HepG2 (cell line): ENCODE results near the gene FGF21. TPM values are rescaled to one million over a fixed set of nuclear protein-coding genes. Genes with fewer than 3 reads are reported as not detected.
A peak's percentile ranks its signal among the peaks of the same experiment; 100 is the strongest.

Experiments
- ADNP ChIP-seq: sonication (generic); formaldehyde crosslinking; IDR thresholded peaks from 2 replicates; pipeline ENCODE4 v1.4.0; 2020; ENCODE audit warnings: missing genetic modification reagents
- FOSL1 ChIP-seq: sonication (generic); formaldehyde crosslinking; IDR thresholded peaks from 2 replicates; pipeline ENCODE4 v1.9.0; 2021; ENCODE audit warnings: missing genetic modification reagents, borderline replicate concordance
- GATAD2A ChIP-seq: IDR thresholded peaks from 2 replicates; pipeline ENCODE4 v1.6.1; 2016
- HMG20A ChIP-seq: IDR thresholded peaks from 2 replicates; pipeline ENCODE4 v1.6.1; 2016; ENCODE audit warnings: borderline replicate concordance
- HNF4A ChIP-seq: sonication (generic); formaldehyde crosslinking; IDR thresholded peaks from 2 replicates; pipeline ENCODE4 v1.4.0; 2020; ENCODE audit warnings: missing genetic modification reagents
- MED1 ChIP-seq: sonication (generic); formaldehyde crosslinking; IDR thresholded peaks from 2 replicates; pipeline ENCODE4 v1.4.0; 2020; ENCODE audit warnings: missing genetic modification reagents
- RXRB ChIP-seq: IDR thresholded peaks from 2 replicates; pipeline ENCODE4 v1.6.1; 2016; ENCODE audit warnings: borderline replicate concordance, missing genetic modification reagents, missing compliant biosample characterization
- ZNF75D ChIP-seq: sonication (generic); formaldehyde crosslinking; IDR thresholded peaks from 2 replicates; pipeline ENCODE4 v1.8.1; 2023; ENCODE audit warnings: missing genetic modification reagents, mild to moderate bottlenecking, borderline replicate concordance
- ZNF891 ChIP-seq: sonication (generic); formaldehyde crosslinking; IDR thresholded peaks from 2 replicates; pipeline ENCODE4 v1.5.0; 2020; ENCODE audit warnings: mild to moderate bottlenecking, missing genetic modification reagents
- polyA plus RNA-seq, 8 experiments: library from polyadenylated mRNA; depleted of rRNA in 3 of 8; stranded (reverse) in 7 of 8; unstranded in 1 of 8; fragments of >200 nt; fragmentation: Illumina TruSeq in 4 of 8; extraction: Trizol in 4 of 8; gene quantifications; 2 replicates each; pipeline versions ENCODE4 v1.2.1 to v1.2.3, GENCODE V29; 2011 to 2016; ENCODE audit warnings: low read depth in 4 of 8, missing spikeins in 1 of 8, mixed read lengths in 1 of 8; ENCODE audit not compliant: insufficient read depth in 1 of 8
- total RNA-seq, 5 experiments: library from RNA; depleted of rRNA; stranded (reverse); fragments of >200 nt; fragmentation: Illumina TruSeq; extraction: Trizol; gene quantifications; 2 replicates each; pipeline ENCODE4 v1.2.3, GENCODE V29; 2016; ENCODE audit warnings: low read depth in 1 of 5
- TF ChIP-seq, protein P1 (sequence below): sonication (generic); formaldehyde crosslinking; conservative IDR thresholded peaks from 2 replicates; pipeline ENCODE4 v1.8.0; 2022; ENCODE audit warnings: low read depth, missing genetic modification reagents
- TF ChIP-seq, protein P2 (sequence below): sonication (generic); formaldehyde crosslinking; IDR thresholded peaks from 2 replicates; pipeline ENCODE4 v1.4.0; 2020; ENCODE audit warnings: missing genetic modification reagents, low read depth, mild to moderate bottlenecking, borderline replicate concordance
- TF ChIP-seq, protein P3 (sequence below): fragments of 450-650 bp; IDR thresholded peaks from 2 replicates; pipeline ENCODE4 v1.6.1; 2016
- TF ChIP-seq, protein P4 (sequence below): sonication (generic); formaldehyde crosslinking; IDR thresholded peaks from 2 replicates; pipeline ENCODE4 v1.8.0; 2022; ENCODE audit warnings: mild to moderate bottlenecking, missing genetic modification reagents; ENCODE audit not compliant: insufficient replicate concordance

FGF21 gene
- total and polyA plus RNA-seq, 2 of the 13 experiments (the other 11 are each of a cell fraction or from before 2014, with no cell fraction given): 0.17 TPM; not detected in 1

DNA sequence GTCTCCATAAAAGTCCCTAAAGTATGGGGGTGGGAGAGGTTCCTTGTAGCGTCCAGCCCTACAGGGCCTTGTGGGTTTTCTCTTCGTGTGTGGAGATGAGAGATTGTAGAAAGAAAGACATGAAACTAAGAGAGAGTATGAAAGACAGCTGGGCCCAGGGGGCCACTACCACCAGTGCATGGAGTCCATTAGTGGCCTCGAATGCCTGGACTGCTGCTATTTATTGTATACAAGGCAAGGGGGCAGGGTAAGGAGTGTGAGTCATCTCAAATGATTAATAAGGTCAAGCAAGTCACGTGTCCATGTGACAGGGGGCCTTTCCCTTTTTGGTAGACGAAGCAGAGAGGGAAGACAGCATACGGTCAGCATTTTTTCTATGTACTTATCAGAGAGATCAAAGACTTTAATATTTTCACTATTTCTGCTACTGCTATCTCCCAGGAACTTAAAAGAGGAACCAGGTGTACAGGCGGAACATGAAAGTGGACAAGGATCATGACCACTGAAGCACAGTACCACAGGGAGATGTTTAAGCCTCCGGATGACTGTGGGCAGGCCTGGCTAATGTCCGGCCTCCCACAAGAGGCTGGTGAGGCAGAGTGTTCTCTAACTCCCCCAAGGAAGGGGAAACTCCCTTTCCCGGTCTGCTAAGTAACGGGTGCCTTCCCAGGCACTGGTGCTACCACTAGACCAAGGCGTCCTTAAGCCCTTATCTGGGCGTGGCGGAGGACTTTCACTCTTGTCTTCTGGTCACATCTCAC is 25.5 kb downstream of the FGF21 start (continued):
- TF ChIP-seq, protein P1, sequence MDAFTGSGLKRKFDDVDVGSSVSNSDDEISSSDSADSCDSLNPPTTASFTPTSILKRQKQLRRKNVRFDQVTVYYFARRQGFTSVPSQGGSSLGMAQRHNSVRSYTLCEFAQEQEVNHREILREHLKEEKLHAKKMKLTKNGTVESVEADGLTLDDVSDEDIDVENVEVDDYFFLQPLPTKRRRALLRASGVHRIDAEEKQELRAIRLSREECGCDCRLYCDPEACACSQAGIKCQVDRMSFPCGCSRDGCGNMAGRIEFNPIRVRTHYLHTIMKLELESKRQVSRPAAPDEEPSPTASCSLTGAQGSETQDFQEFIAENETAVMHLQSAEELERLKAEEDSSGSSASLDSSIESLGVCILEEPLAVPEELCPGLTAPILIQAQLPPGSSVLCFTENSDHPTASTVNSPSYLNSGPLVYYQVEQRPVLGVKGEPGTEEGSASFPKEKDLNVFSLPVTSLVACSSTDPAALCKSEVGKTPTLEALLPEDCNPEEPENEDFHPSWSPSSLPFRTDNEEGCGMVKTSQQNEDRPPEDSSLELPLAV (CRISPR knock-in tag): no peak
- TF ChIP-seq ADNP (CRISPR knock-in tag) (no peak), MED1 (CRISPR knock-in tag) (peak; percentile 63), HMG20A (peak; percentile 57; the same call in 1 of the 2 replicates), ZNF891 (CRISPR knock-in tag) (no peak), RXRB (CRISPR knock-in tag) (peak; percentile 62; the same call in 1 of the 2 replicates), FOSL1 (CRISPR knock-in tag) (peak; percentile 65; the same call in 1 of the 2 replicates), ZNF75D (CRISPR knock-in tag) (no peak), HNF4A (CRISPR knock-in tag) (peak; percentile 5; the same call in 1 of the 2 replicates), GATAD2A (CRISPR knock-in tag) (peak; percentile 69)
- TF ChIP-seq, protein P2, sequence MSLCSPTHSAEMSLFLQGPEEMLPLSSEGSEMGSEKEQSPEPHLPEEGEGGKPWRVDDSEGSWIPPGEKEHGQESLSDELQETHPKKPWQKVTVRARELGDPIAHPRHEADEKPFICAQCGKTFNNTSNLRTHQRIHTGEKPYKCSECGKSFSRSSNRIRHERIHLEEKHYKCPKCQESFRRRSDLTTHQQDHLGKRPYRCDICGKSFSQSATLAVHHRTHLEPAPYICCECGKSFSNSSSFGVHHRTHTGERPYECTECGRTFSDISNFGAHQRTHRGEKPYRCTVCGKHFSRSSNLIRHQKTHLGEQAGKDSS (CRISPR knock-in tag): no peak
- TF ChIP-seq, protein P3, sequence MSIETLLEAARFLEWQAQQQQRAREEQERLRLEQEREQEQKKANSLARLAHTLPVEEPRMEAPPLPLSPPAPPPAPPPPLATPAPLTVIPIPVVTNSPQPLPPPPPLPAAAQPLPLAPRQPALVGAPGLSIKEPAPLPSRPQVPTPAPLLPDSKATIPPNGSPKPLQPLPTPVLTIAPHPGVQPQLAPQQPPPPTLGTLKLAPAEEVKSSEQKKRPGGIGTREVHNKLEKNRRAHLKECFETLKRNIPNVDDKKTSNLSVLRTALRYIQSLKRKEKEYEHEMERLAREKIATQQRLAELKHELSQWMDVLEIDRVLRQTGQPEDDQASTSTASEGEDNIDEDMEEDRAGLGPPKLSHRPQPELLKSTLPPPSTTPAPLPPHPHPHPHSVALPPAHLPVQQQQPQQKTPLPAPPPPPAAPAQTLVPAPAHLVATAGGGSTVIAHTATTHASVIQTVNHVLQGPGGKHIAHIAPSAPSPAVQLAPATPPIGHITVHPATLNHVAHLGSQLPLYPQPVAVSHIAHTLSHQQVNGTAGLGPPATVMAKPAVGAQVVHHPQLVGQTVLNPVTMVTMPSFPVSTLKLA: peak; percentile 22; the same call in 1 of the 2 replicates
- TF ChIP-seq, protein P4, sequence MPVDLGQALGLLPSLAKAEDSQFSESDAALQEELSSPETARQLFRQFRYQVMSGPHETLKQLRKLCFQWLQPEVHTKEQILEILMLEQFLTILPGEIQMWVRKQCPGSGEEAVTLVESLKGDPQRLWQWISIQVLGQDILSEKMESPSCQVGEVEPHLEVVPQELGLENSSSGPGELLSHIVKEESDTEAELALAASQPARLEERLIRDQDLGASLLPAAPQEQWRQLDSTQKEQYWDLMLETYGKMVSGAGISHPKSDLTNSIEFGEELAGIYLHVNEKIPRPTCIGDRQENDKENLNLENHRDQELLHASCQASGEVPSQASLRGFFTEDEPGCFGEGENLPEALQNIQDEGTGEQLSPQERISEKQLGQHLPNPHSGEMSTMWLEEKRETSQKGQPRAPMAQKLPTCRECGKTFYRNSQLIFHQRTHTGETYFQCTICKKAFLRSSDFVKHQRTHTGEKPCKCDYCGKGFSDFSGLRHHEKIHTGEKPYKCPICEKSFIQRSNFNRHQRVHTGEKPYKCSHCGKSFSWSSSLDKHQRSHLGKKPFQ (CRISPR knock-in tag): peak; percentile 33
